PC-3 (cell line): ENCODE measurements around the gene HYKK.

Experiments
- CTCF ChIP-seq: fragments of 300-600 bp; sonication (generic); conservative IDR thresholded peaks from 2 replicates; pipeline ENCODE4 v1.5.1; 2017; ENCODE audit warnings: antibody characterized with exemption, low read depth, mild to moderate bottlenecking, low read length
- EZH2 ChIP-seq: fragments of 300-600 bp; sonication (generic); IDR thresholded peaks from one replicate; pipeline ENCODE4 v1.6.1; 2017; ENCODE audit warnings: antibody characterized with exemption, mild to moderate bottlenecking, low read length; ENCODE audit not compliant: unreplicated experiment

- TF ChIP-seq CTCF, result no peak
- TF ChIP-seq EZH2, result no peak
Measured at GRCh38 chr15:78508272-78508671, 895 bp downstream of the HYKK start.
